CD4-positive, alpha-beta T cell treated with Interleukin-1 beta for 1 hour (primary cell): ENCODE data around the gene NDUFA8.

Source experiments
- DNase-seq, 2 donors: peaks; one replicate each; pipeline ENCODE4 v3.0.0-alpha.2; 2020 to 2022

Gene NDUFA8

GRCh38 chr9:122133984-122134535 lies 25.5 kb downstream of the NDUFA8 start:
- no peak for DNase-seq

- DNase-seq = no peak
These were observed 26.2 kb downstream of the NDUFA8 start for GRCh38 chr9:122133263-122133983.

- DNase-seq = no peak
These were observed 27.0 kb downstream of the NDUFA8 start for GRCh38 chr9:122132539-122132938.

GRCh38 chr9:122131401-122132001 lies 28.1 kb downstream of the NDUFA8 start:
- no peak for DNase-seq

GRCh38 chr9:122130837-122131236 lies 28.7 kb downstream of the NDUFA8 start:
- DNase-seq = no peak

- no peak for DNase-seq
These were observed 29.6 kb downstream of the NDUFA8 start for GRCh38 chr9:122129969-122130368.

GRCh38 chr9:122128969-122129343 lies 30.6 kb downstream of the NDUFA8 start:
- DNase-seq = no peak

GRCh38 chr9:122128007-122128968 lies 31.3 kb downstream of the NDUFA8 start:
- DNase-seq = no peak

GRCh38 chr9:122127396-122127798 lies 32.2 kb downstream of the NDUFA8 start:
- DNase-seq = no peak

GRCh38 chr9:122126331-122127261 lies 33.0 kb downstream of the NDUFA8 start:
- no peak for DNase-seq

- no peak for DNase-seq
These were observed 33.9 kb downstream of the NDUFA8 start for GRCh38 chr9:122125509-122126330.

GRCh38 chr9:122125158-122125508 lies 34.4 kb downstream of the NDUFA8 start:
- DNase-seq = peak; percentile 74 to 75

GRCh38 chr9:122124528-122124927 lies 35.1 kb downstream of the NDUFA8 start:
- DNase-seq = no peak

- DNase-seq = no peak
These were observed 35.5 kb downstream of the NDUFA8 start for GRCh38 chr9:122124048-122124447.

GRCh38 chr9:122122903-122123632 lies 36.5 kb downstream of the NDUFA8 start:
- peak; percentile 55 to 66 for DNase-seq

GRCh38 chr9:122122468-122122867 lies 37.1 kb downstream of the NDUFA8 start:
- DNase-seq = no peak

- DNase-seq = no peak
These were observed 37.6 kb downstream of the NDUFA8 start for GRCh38 chr9:122121931-122122330.

GRCh38 chr9:122121391-122121790 lies 38.2 kb downstream of the NDUFA8 start:
- DNase-seq = no peak

- no peak for DNase-seq
These were observed 39.1 kb downstream of the NDUFA8 start for GRCh38 chr9:122120316-122121071.

- DNase-seq = no peak
These were observed 39.9 kb downstream of the NDUFA8 start for GRCh38 chr9:122119721-122120120.
